ENCODE data around the gene RXFP2. TPM values are rescaled to one million over a fixed set of nuclear protein-coding genes. Genes with fewer than 3 reads are reported as not detected.

Gene RXFP2
- total RNA-seq, 1 donor from 2014 or later: not detected

- Mint-ChIP-seq H3K9me3 (no peaks in the 10 kb centered on the region), H3K27me3 (ENCODE audit: insufficient read depth, low read depth) (peaks cover 6% of the 10 kb centered on the region), H3K4me1 (no peaks in the 10 kb centered on the region), H3K27ac (no peak overlapping the region), H3K36me3 (no peaks in the 10 kb centered on the region), H3K4me3 (no peak overlapping the region)
- Histone ChIP-seq H4K20me1 (ENCODE audit: low read depth) (no peaks in the 10 kb centered on the region), H2AFZ (replicated peaks) (no peak overlapping the region), H3K4me1 (no peaks in the 10 kb centered on the region), H3K4me3 (no peak overlapping the region), H3K27ac (no peak overlapping the region), H3F3A (ENCODE audit: low read depth) (no peaks in the 10 kb centered on the region), H3K27me3 (no peaks in the 10 kb centered on the region), H3K36me3 (no peaks in the 10 kb centered on the region), H3K9me3 (ENCODE audit: low read depth) (no peaks in the 10 kb centered on the region), H3K9ac (no peak overlapping the region), H3K4me2 (no peak overlapping the region), H3K79me2 (ENCODE audit: low read depth) (no peaks in the 10 kb centered on the region)
- no peak for TF ChIP-seq EZH2 (IDR thresholded peaks at IDR 0.05)
- TF ChIP-seq EZH2phosphoT487 (IDR thresholded peaks at IDR 0.05): no peak
- TF ChIP-seq CTCF (IDR thresholded peaks at IDR 0.05): no peak
- DNase-seq (ENCODE audit: low spot score): no peak
Measured at GRCh38 chr13:31793246-31793645, 53.9 kb downstream of the RXFP2 start.

- no peaks in the 10 kb centered on the region for H3K9me3 ChIP-seq (ENCODE audit: low read depth)
- no peak for DNase-seq (ENCODE audit: low spot score)
- Mint-ChIP-seq H3K36me3 (no peaks in the 10 kb centered on the region), H3K27me3 (ENCODE audit: insufficient read depth, low read depth) (peaks cover 6% of the 10 kb centered on the region), H3K27ac (no peak overlapping the region), H3K4me1 (no peaks in the 10 kb centered on the region), H3K9me3 (peaks cover 2% of the 10 kb centered on the region), H3K4me3 (no peak overlapping the region)
- H3K4me3 ChIP-seq: no peak overlapping the region
- no peak overlapping the region for H3K27ac ChIP-seq
- TF ChIP-seq CTCF (IDR thresholded peaks at IDR 0.05): no peak
- no peak for TF ChIP-seq EZH2 (IDR thresholded peaks at IDR 0.05)
- TF ChIP-seq EZH2phosphoT487 (IDR thresholded peaks at IDR 0.05): no peak
- H4K20me1 ChIP-seq (ENCODE audit: low read depth): no peaks in the 10 kb centered on the region
- no peak overlapping the region for H2AFZ ChIP-seq (replicated peaks)
- no peak overlapping the region for H3K9ac ChIP-seq
- H3K36me3 ChIP-seq: no peaks in the 10 kb centered on the region
- no peaks in the 10 kb centered on the region for H3K27me3 ChIP-seq
- H3K79me2 ChIP-seq (ENCODE audit: low read depth): no peaks in the 10 kb centered on the region
- H3K4me2 ChIP-seq: no peak overlapping the region
- no peaks in the 10 kb centered on the region for H3F3A ChIP-seq (ENCODE audit: low read depth)
- H3K4me1 ChIP-seq: no peaks in the 10 kb centered on the region
Measured at GRCh38 chr13:31794452-31794851, 55.1 kb downstream of the RXFP2 start.

GRCh38 chr13:31797154-31797775, 57.9 kb downstream of the RXFP2 start:
- Histone ChIP-seq H3K9ac (no peak overlapping the region), H3K36me3 (no peaks in the 10 kb centered on the region), H3K27me3 (no peaks in the 10 kb centered on the region), H3K27ac (no peak overlapping the region), H3K79me2 (ENCODE audit: low read depth) (no peaks in the 10 kb centered on the region), H4K20me1 (ENCODE audit: low read depth) (no peaks in the 10 kb centered on the region), H3F3A (ENCODE audit: low read depth) (no peaks in the 10 kb centered on the region), H2AFZ (replicated peaks) (peak overlapping the region; percentile 91), H3K4me3 (no peak overlapping the region), H3K9me3 (ENCODE audit: low read depth) (no peaks in the 10 kb centered on the region), H3K4me2 (no peak overlapping the region), H3K4me1 (no peaks in the 10 kb centered on the region)
- Mint-ChIP-seq H3K9me3 (peaks cover 2% of the 10 kb centered on the region), H3K4me3 (no peak overlapping the region), H3K4me1 (no peaks in the 10 kb centered on the region), H3K36me3 (no peaks in the 10 kb centered on the region), H3K27ac (no peak overlapping the region), H3K27me3 (ENCODE audit: insufficient read depth, low read depth) (peaks cover 6% of the 10 kb centered on the region)
- DNase-seq (ENCODE audit: low spot score): peak; percentile 36
- TF ChIP-seq CTCF (IDR thresholded peaks at IDR 0.05) (peak; percentile 56), EZH2 (IDR thresholded peaks at IDR 0.05) (no peak)
